ENCODE measurements around the gene ARHGAP20.

GRCh38 chr11:110761991-110762390 lies 49.8 kb upstream of the ARHGAP20 start:
- TF ChIP-seq CTCF (IDR thresholded peaks at IDR 0.05 in 4 of 5, conservative IDR thresholded peaks at IDR 0.05 in 1 of 5) (no peak), POLR2A (IDR thresholded peaks at IDR 0.05) (no peak)
